ENCODE measurements around the gene MACF1.

Gene MACF1

GRCh38 chr1:39310015-39310414 is 105.5 kb downstream of the MACF1 start:
- DNase-seq, result no peak

GRCh38 chr1:39310691-39311090 is 106.2 kb downstream of the MACF1 start:
- no peak for DNase-seq

- no peak for DNase-seq
Observed at GRCh38 chr1:39317111-39317510, 112.6 kb downstream of the MACF1 start.

GRCh38 chr1:39317910-39318633 is 113.6 kb downstream of the MACF1 start:
- DNase-seq, result no peak

GRCh38 chr1:39321979-39322378 is 117.5 kb downstream of the MACF1 start:
- DNase-seq, result no peak

- no peak for DNase-seq
Observed at GRCh38 chr1:39322431-39322830, 117.9 kb downstream of the MACF1 start.

GRCh38 chr1:39324888-39325287 is 120.4 kb downstream of the MACF1 start:
- DNase-seq, result no peak

GRCh38 chr1:39326836-39327235 is 122.3 kb downstream of the MACF1 start:
- DNase-seq, result no peak

- no peak for DNase-seq
Observed at GRCh38 chr1:39328095-39328494, 123.6 kb downstream of the MACF1 start.

- no peak for DNase-seq
Observed at GRCh38 chr1:39328586-39329121, 124.2 kb downstream of the MACF1 start.

- DNase-seq, result no peak
Observed at GRCh38 chr1:39331647-39332046, 127.2 kb downstream of the MACF1 start.

GRCh38 chr1:39332291-39332690 is 127.8 kb downstream of the MACF1 start:
- DNase-seq, result no peak

- no peak for DNase-seq
Observed at GRCh38 chr1:39332828-39333227, 128.3 kb downstream of the MACF1 start.

GRCh38 chr1:39333296-39333695 is 128.8 kb downstream of the MACF1 start:
- no peak for DNase-seq

GRCh38 chr1:39335216-39335615 is 130.7 kb downstream of the MACF1 start:
- DNase-seq, result no peak

GRCh38 chr1:39337067-39337466 is 132.6 kb downstream of the MACF1 start:
- DNase-seq, result no peak

- no peak for DNase-seq
Observed at GRCh38 chr1:39342776-39343175, 138.3 kb downstream of the MACF1 start.

- no peak for DNase-seq
Observed at GRCh38 chr1:39344394-39345154, 140.1 kb downstream of the MACF1 start.

GRCh38 chr1:39346872-39347271 is 142.4 kb downstream of the MACF1 start:
- DNase-seq, result no peak

- DNase-seq, result no peak
Observed at GRCh38 chr1:39348278-39348677, 143.8 kb downstream of the MACF1 start.

GRCh38 chr1:39352881-39353280 is 148.4 kb downstream of the MACF1 start:
- no peak for DNase-seq

GRCh38 chr1:39354572-39354971 is 150.1 kb downstream of the MACF1 start:
- DNase-seq, result no peak

- no peak for DNase-seq
Observed at GRCh38 chr1:39358491-39358890, 154.0 kb downstream of the MACF1 start.

GRCh38 chr1:39359028-39359570 is 154.6 kb downstream of the MACF1 start:
- DNase-seq, result no peak

All from NCI-H82 (cell line).